ENCODE results near the gene SDK1.

The SDK1 gene

DNA sequence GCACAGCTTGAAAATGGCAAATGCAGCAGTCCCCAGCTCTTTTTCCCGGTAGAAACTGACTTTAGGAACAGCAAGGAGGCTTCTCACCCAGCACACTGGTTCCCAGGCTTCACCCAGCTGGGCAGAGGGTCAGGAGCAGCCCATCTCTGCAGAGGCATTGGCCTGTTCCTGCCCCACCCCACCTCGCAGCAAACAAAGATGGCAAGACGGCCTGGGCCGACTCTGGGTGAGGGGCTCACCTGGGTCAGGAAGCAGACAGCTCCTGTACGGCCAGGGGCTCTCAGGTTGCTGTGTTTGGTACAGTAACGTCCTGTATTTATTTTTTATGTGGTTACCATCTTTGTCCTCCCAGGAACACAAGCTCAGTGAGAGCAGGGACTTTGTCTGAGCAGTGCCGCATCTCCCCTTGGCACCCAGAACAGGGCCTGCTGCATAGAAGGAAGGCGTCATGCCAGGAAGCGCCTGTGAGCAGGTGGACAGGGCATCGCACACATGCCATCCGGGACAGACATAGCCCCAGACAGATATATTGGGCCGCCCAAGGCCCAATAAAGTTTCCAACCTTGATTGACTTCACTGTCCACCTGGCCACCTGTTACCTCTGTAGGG lies 796.1 kb downstream of the SDK1 start:
- no peak for DNase-seq

DNA sequence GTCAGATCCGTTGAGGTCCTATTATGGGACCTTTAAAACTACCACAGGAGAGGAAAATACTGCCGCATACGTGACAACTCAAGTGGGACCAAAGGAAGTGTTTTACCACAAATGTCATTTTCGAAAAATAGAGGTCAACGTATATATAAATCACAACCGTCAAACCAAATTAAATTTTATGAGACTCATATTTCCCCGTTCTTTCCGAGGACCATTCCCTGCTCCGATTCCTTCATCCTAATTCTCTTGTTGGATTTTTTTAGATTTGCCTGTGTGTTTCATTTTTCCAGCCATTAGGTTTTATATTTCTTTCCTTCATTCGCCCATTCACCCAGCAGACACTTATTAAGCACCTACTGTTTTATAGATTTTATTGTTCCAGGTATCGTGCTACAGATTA lies 797.1 kb downstream of the SDK1 start:
- no peak for DNase-seq

DNA sequence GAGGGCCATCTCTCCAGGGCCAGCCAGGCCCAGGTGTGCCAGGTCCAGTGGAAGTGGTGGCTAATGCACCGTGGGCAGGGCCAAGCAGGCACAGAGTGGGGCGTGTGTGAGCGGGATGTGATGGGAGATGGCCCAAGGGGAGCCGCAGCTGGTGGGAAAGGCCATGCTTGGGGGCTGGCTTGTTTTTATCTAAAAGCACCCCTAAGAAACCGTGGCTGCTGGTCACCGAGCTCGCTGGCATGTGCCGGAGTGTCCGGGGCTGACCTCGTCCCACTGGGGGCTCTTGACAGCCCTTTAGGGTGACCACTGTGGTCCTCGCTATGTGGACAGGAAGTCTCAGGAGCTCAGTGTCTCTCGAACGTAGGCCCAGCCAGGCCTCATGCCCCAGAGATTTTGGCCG lies 798.6 kb downstream of the SDK1 start:
- no peak for DNase-seq

DNA sequence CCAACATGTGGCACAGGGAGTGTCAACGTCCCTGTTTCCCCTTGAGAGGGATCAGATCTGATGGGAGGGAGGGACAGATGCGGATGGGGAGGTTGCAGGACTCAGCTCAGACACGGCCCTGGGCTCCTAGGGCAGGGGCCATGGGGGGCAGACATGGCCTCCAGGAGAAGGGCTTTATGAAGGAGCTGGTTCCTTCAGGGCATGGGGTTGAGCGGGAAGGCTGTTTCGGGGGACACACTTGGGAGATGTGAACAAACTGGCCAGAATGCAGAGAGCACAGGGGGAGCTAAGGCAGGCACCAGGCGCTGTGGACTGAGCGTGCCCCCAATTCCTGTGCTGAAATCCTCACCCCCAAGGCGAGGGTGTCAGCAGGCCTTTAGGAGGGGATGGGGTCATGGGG lies 799.1 kb downstream of the SDK1 start:
- no peak for DNase-seq

DNA sequence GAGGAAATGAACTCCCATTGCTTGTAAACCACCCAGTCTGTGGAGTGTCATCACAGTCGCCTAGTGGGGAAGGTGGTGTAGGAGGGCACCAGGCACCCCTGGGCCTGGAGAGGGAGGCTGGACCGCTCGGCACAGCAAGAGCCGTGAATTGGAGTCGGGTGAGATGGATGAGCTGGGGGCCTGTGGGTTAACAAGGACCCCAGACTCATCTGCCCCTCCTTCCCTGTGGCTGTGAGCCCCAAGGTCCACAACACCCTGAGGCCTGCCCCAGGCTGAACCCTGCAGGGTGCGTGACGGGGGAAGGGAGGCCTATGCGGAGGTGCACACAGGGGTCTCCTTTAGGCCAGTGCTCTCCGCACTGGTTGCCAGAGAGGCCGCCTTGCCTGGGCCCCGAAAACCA lies 799.6 kb downstream of the SDK1 start:
- no peak for DNase-seq

DNA sequence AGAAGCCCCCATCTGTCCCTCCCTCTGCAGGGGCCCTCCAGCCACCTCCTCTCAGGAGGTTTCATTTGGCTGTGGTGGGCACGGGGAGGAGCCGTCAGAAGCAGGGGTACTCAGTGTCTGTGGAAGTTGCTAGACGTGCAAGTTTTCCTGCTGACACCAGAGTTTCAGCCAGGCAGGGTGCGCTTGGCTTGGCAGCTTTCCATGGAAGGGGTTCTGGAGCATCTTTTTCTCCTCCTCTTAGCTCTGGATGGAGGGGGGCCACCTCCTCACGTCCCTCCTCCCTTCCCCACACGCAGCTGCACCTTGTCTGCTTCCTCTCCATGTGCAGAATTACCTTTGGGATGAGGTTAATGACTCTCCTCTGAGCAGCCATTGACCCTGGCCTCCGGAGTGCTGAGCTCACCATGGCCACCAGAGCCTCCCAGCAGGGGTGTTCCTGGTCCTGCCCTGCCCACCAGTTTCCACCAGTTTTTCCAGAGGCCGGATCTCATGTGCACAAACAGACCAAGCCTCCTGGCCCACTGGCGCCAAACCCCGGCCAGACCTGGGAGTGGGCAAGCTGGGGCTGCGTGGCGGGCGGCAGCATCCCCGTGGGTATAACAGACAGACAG lies 801.3 kb downstream of the SDK1 start:
- no peak for DNase-seq

DNA sequence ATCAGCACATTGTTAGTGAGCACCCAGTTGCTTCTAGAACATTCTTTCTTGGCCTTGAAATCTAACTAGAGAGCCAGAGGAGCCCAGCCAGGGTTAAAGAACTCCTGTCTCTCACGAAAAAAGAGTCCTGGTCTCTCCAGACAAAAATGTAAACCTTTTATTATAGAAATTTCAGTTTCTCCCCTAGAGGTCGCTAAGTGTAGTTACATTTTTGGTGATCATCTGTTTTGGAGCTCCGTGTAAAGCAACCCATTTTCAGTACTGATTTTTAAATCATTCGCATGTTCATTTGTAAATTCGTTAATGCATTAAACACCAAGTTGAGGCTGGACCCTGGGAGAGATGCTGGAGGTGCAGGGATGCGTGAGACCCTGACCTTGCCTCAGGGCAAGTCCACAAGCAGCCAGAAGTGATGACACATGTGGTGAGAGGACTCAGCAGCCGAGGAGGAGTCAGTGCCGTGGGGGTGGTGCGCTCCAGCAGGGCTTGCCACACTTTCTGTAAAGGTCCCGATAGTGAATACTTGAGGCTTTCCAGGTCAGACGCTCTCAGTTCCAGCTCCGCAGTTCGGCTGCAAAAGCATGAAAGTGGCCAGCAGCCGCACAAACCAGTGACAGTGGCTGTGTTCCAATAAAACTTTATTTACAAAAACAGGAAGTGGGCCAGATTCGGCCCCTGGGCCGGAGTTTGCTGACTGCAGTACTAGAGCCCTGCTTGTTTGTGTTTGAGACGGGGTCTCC lies 802.5 kb downstream of the SDK1 start:
- no peak for DNase-seq

DNA sequence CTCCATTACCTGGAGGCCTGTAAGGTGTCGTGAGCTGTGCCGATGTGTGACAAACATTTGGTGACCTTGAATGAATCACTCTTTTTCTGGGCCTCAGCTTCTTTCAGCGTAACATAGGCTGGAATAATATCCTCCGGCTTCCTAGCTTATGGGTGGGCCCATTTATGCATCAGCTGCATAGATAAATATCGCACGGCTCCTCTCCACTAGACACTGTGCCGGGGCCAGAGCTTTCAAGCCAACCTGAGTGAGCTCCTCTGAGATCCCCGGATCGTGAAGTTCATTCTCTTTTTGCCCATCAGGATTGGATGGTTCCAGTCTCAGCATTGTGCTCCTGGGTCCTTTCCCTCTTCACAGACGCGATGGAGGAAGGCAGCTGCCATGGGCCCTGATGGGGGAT lies 806.8 kb downstream of the SDK1 start:
- no peak for DNase-seq

DNA sequence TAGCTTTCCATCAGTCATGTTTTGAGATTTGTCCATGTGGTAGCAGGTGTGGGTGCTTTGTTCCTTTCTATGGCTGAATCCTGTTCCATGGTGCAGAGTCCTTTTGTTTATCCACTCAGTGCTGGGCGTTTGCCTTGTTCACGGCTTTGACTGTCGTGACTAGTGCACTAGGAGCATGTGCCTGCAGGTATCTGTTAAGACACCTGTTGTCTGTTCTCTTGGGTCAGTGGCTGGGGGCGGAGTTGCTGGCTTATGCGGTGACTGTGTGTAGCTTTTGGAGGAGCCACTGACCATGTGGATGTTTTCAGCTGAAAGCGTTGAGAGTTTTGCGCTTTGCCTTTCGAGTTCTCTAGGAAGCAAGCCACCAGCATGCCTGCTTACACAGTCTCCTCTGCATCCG lies 807.9 kb downstream of the SDK1 start:
- DNase-seq: no peak

DNA sequence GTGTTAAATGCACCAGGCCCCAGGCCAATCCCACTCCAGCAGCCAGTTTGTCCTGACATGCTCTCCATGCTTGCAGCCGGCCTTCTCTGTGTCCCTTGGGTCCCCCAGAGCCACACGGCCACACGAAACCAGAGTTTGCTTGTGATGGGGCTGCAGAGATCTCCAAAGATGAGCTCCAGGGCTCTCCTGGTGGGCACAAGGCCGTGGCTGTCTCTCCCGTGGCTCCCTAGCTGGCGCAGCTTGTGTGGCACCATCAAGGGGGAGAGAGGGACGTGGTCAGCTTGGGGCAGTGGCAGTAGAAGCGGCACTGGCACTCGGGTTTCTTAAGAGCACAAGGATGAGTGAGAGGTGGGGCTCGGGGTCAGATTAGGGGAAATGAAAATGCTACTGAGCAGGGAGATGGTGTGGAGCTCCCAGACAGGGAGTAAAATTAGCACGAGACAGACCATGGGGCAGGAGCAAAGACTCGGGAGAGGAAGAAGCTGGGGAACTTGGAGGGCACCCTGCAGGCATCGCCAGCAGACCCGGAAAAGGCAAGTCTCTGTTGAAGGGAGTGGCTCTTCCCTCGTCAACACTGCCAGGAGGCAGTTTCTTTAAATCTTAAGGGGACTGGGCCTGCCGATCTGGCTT lies 808.5 kb downstream of the SDK1 start:
- DNase-seq: no peak

DNA sequence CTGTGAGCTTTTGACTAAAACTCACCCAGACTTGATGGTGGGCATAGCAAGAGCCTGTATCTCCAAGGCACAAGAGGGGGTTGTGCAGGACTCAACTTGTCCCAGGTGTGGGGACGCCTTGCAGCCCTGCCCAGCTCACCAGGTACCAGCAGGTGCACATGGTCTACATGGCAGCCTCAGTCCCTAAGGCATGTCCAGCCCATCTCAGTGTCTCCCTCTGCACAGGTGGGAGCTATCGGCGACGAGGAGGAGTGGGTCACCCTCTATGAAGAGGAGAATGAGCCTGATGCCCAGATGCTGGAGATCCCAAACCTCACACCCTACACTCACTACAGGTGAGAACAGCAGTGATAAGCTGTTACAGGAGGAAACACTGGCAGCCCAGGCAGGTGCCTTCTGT lies 809.4 kb downstream of the SDK1 start:
- no peak for DNase-seq

DNA sequence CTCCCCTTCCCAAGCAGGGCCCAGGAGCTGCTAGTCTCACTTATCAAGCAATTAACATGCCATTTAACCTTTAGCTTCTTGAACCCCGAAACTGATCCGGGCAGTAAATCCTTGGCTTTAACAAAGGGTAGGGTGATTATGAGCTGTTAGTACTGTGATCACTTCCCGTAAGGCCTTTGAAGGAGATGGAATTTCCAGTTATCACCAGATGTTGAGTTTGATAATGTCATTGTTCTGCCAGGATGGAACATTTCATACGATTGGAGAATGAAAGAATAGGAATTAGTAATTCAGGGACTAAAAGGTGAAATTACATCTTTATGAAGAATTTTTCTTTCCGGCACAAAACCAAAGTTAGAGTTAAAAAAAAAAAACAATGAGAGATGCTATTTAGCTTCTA lies 810.1 kb downstream of the SDK1 start:
- DNase-seq: no peak

DNA sequence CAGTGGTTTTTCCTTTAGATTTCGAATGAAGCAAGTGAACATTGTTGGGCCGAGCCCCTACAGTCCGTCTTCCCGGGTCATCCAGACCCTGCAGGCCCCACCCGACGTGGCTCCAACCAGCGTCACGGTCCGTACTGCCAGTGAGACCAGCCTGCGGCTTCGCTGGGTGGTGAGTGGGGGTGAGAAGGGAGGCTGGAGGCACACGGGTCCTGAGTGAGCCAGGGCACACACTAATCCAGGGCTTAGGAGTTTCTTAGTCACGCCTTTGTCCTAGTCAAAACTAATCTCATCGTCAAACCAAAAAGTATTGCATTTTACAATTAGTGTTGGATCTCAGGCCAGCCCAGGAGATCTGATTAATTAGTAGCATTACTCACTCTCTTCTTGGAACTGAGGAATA lies 812.2 kb downstream of the SDK1 start:
- DNase-seq: no peak

DNA sequence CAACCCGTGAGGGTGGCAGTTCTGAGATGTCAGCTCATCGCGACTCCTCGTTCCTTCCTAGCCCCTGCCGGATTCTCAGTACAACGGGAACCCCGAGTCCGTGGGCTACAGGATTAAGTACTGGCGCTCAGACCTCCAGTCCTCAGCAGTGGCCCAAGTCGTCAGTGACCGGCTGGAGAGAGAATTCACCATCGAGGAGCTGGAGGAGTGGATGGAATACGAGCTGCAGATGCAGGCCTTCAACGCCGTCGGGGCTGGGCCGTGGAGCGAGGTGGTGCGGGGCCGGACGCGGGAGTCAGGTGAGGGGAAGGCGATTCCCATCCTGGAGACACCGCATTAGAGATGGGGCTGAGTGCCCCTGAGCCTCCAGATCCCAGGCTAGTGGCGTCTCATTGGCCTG lies 812.9 kb downstream of the SDK1 start:
- DNase-seq: no peak

DNA sequence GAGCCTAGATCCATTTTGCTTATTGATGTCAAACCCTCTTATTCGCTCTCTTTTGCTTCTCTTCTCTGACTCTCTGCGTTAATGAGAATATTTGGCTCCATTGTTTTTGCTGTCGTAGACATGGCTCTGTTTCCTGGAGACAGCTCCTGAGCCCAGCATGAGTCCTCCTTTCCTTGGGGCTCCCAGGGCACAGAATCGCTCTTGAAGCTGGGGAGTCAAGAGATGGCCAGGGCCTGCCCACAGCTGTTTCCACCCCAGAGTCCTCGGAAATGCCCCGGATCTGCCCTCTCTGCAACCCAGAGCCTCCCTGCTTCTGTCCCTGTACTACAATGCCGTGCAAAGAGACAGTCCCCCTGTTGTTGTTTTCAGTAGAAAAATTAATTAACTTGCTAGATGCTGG lies 814.4 kb downstream of the SDK1 start:
- no peak for DNase-seq

DNA sequence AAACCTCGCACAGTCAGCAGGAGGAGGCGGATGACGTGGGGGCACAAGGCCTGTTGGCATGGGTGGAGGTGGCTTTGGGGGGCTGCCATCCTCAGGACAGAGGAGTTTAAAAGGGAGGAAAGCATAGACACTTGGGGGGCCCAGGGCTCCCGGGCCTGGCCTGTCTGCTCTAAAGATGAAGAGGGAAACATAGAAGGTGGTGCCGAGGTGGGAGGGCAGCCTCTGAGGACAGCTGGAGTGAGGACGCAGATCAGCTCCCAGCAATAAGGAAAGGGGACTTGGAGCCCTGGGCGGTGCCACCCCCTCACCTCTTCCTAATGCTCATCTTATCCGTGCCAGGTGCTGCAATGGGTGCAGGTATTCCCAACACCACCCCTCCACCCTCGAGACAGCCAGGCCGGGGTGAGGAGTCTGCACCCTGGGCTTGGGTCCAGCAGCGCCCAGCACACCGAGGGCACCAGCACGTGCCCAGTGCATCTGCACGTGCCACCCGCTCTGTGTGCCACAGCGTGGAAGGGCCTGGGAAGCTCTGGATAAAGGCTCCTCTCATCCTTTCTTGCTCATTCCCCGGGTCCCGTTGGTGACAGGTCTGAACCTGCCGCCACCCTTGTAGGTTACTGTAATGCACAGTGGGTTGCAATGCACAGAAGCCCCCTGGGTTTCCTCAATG lies 815.0 kb downstream of the SDK1 start:
- DNase-seq: no peak

DNA sequence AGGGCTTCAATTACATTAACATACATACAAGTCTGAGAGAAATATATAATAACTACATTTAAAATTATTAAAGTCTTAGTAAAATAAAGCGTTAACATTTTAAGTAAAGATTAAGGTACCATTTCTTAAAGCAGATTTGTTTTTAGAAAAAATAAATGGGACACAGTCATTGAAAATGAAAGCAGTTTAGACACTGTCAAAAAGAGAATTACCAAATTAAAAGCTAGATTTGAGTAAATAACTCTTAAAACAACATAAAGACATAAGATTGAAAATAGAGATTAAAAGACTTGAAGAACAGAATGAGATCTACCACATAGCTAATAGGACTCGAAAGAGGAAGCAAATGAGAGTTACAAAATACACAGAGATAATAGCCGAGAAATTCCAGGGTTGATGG lies 818.8 kb downstream of the SDK1 start:
- DNase-seq: no peak

DNA sequence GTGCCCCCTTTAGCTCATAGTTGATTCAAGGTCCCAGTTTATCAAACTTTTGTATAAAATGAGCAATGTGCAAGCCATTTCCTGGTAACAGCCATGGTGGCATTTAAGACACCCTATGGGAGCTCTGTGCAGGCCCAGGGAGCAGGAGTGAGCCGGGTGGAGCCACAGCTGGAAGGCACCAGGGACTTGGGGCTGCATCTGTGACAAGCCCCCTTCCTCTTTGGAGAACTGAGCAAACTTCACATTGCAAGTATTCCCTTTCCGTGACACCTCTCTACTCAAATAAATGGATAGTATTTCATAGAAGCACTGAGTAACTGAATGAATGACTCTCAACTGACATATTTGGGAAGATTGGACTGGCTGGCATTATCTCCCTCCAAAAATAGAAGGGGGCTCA lies 822.3 kb downstream of the SDK1 start:
- no peak for DNase-seq

DNA sequence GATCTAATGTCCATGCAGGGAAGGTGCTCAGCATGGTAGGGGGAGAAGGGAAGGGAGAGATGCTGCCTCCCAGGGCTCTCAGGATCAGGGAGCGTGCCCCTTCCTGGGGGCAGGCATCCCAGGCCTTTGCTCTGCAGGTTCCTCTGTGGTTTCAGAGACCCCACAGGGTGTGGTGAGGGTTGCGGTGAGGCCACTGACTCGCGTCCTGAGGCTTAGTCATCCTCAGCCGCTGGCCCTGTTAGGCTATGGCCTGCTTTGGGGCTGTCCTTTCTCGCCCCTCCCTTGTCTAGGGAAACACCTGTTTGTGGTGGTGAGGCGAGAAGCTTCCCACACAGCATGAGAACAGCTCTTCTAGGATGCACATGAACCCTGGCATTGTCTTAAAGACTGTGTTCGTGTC lies 822.8 kb downstream of the SDK1 start:
- no peak for DNase-seq

DNA sequence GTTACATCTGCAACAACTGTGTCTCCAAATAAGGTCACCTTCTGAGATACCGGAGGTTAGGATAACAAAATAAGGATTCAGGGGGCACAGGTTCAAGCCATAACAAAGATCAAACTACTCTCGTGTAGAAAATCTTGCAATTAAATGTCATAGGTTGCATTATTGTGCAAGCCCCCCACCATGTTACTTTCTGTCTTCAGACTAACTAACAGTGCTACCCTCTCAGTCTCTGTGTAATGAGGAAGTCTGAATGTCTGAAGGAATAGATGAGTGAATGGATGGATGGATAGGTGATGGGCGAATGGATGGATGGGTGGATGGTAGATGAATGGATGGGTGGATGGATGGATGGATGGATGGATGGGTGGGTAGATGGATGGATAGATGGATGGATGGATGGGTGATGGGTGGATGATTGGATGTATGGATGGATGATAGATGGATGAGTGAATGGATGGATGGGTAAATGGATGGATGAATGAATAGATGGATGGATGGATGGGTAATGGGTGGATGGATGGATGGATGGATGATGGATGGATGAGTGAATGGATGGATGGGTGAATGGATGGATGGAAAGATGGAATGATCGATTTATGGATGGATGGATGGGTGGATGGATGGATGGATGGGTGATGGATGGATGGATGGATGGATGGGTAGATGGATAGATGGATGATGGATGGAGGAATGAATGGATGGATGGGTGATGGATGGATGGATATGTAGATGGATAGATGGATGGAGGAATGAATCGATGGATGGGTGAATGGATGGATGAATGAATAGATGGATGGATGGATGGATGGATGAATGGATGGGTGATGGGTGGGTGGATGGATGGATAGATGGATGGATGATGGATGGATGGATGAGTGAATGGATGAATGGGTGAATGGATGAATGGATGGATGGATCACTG lies 823.8 kb downstream of the SDK1 start:
- no peak for DNase-seq

DNA sequence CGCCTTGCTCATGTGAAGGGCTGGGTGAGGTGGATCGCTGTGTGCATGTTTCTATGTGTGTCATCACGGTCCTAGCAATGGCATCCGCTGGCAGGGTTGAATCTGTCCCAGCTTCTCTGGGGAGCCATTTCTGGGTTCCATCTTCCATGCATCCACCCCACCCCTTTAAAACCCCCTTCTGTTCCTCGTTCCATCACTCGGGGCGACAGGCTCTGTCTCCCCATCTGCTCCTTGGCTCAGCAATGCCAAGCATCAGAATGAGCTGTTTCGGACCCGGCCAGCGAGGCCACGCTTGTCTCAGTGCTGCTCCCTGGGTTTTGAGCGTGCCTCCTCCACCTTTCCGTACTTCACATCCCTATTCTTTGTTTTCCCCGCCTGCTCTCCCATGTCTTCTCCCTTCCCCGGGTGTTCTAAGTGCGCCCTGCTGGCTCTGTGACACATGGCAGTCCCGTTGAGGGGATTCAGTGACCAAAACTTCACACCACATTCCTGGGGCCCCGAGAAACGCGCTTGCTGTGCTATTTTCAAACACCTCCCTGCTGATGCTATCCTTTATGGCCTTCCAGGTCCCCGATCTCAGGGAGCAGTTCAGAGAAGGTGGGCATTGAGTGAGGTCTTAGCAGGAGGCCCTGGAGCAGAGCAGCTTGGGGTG lies 827.0 kb downstream of the SDK1 start:
- DNase-seq: no peak
